Endothelial cell of umbilical vein (primary cell): ENCODE results near the gene ZNF827. TPM values are rescaled to one million over a fixed set of nuclear protein-coding genes. Genes with fewer than 3 reads are reported as not detected.

ENCODE experiments used
- BruUV-seq: library from RNA; stranded (reverse); fragments of 400-500 nt; replicated peaks from 2 replicates; lab custom pipeline; 2021; lab: Mats Ljungman, UMichigan
- CTCF ChIA-PET: fragments of 300-600, 350-600 bp; sonication (Branson Sonifier 250); formaldehyde crosslinking; loops from one replicate; lab custom pipeline; 2021; ENCODE audit warnings: antibody characterized with exemption, inconsistent platforms; lab: Charles Lee
- POLR2A ChIA-PET: fragments of 300-600, 350-600 bp; sonication (Branson Sonifier 250); formaldehyde crosslinking; loops from one replicate; lab custom pipeline; 2021; ENCODE audit warnings: antibody characterized with exemption, inconsistent platforms; lab: Charles Lee
- DNase-seq: peaks from one replicate; pipeline ENCODE4 v3.0.0-alpha.2; 2011; ENCODE audit warnings: low read depth, low spot score
- FAIRE-seq: peaks from 2 replicates; lab custom pipeline; 2011; peaks lifted over from hg19 to GRCh38; lab: Jason Lieb, UNC
- H2AFZ ChIP-seq: 2 replicates; pipeline ENCODE4 v1.6.0; 2012; ENCODE audit warnings: low read depth, low read length, control low read depth, inconsistent platforms
- H3K27ac ChIP-seq: 2 replicates; pipeline ENCODE4 v1.5.1; 2011; ENCODE audit warnings: low read depth, mild to moderate bottlenecking, control low read depth, low read length, moderate library complexity; ENCODE audit not compliant: insufficient read depth
- H3K27me3 ChIP-seq, 2 experiments: 2 replicates each; pipeline versions ENCODE4 v1.6.0 to v1.6.1; 2011; ENCODE audit warnings: low read length in 2 of 2, mixed read lengths in 1 of 2; ENCODE audit not compliant: control insufficient read depth in 2 of 2, insufficient read depth in 2 of 2
- H3K36me3 ChIP-seq, 2 experiments: 2 replicates in 1 of 2; 3 replicates in 1 of 2; pipeline ENCODE4 v1.5.1; 2011; ENCODE audit warnings: low read length in 2 of 2, mild to moderate bottlenecking in 1 of 2, moderate library complexity in 1 of 2; ENCODE audit not compliant: control insufficient read depth in 2 of 2, insufficient read depth in 2 of 2; ENCODE audit errors: extremely low read depth in 1 of 2
- H3K4me1 ChIP-seq: 3 replicates; pipeline ENCODE4 v1.5.1; 2011; ENCODE audit warnings: mild to moderate bottlenecking, low read length; ENCODE audit not compliant: control insufficient read depth, insufficient read depth; ENCODE audit errors: extremely low read depth
- H3K4me2 ChIP-seq: 2 replicates; pipeline ENCODE4 v1.6.1; 2011; ENCODE audit warnings: low read length, control low read depth, mixed read lengths; ENCODE audit not compliant: insufficient read depth
- H3K4me3 ChIP-seq, 3 experiments: fragments of 200-600 bp in 1 of 3; sonication (generic), shearing (Covaris generic) in 1 of 3; replicated peaks in 1 of 3; 2 replicates each; pipeline ENCODE4 v1.5.1; 2011 to 2016; ENCODE audit warnings: control low read depth in 3 of 3, low read length in 3 of 3, mild to moderate bottlenecking in 2 of 3, inconsistent platforms in 1 of 3, low read depth in 1 of 3, moderate library complexity in 1 of 3; ENCODE audit not compliant: insufficient read depth in 1 of 3
- H3K79me2 ChIP-seq: 2 replicates; pipeline ENCODE4 v1.6.0; 2012; ENCODE audit warnings: low read length, inconsistent platforms; ENCODE audit not compliant: control insufficient read depth, insufficient read depth
- H3K9ac ChIP-seq: replicated peaks from 2 replicates; pipeline ENCODE3; 2011; ENCODE audit warnings: low read length, control low read depth; ENCODE audit not compliant: insufficient read depth; ENCODE audit errors: extremely low read depth
- H3K9me1 ChIP-seq: replicated peaks from 3 replicates; pipeline ENCODE4 v1.6.0; 2011; ENCODE audit warnings: mild to moderate bottlenecking, low read length; ENCODE audit not compliant: control insufficient read depth, insufficient read depth; ENCODE audit errors: extremely low read depth
- H3K9me3 ChIP-seq: replicated peaks from 2 replicates; pipeline ENCODE4 v1.5.1; 2012; ENCODE audit warnings: low read length, inconsistent platforms; ENCODE audit not compliant: control insufficient read depth, insufficient read depth
- H4K20me1 ChIP-seq: replicated peaks from 2 replicates; pipeline ENCODE3; 2011; ENCODE audit warnings: mild to moderate bottlenecking, low read length; ENCODE audit not compliant: control insufficient read depth, insufficient read depth; ENCODE audit errors: extremely low read depth
- CTCF ChIP-seq, 2 donors: IDR thresholded peaks; 1 replicate in 1 of 2; 2 replicates in 1 of 2; pipeline ENCODE4 v1.5.1; 2011; ENCODE audit warnings: low read length in 2 of 2, mild to moderate bottlenecking in 2 of 2, moderate library complexity in 2 of 2, control low read depth in 1 of 2, inconsistent platforms in 1 of 2, low read depth in 1 of 2; ENCODE audit not compliant: insufficient read depth in 1 of 2; ENCODE audit errors: extremely low read depth in 1 of 2
- EZH2 ChIP-seq: IDR thresholded peaks from 2 replicates; pipeline ENCODE4 v1.6.1; 2012; ENCODE audit warnings: borderline replicate concordance, low read depth, mild to moderate bottlenecking, moderate library complexity, low read length, inconsistent platforms; ENCODE audit not compliant: severe bottlenecking
- FOS ChIP-seq: IDR thresholded peaks from 2 replicates; pipeline ENCODE4 v1.6.1; 2011; ENCODE audit warnings: mild to moderate bottlenecking, low read length, moderate library complexity, borderline replicate concordance; ENCODE audit not compliant: insufficient read depth
- GATA2 ChIP-seq: IDR thresholded peaks from 2 replicates; pipeline ENCODE4 v1.7.0; 2011; ENCODE audit warnings: low read depth, mild to moderate bottlenecking, moderate library complexity, mixed read lengths, low read length; ENCODE audit not compliant: insufficient read length, insufficient read depth
- JUN ChIP-seq: IDR thresholded peaks from 2 replicates; pipeline ENCODE4 v1.6.1; 2011; ENCODE audit warnings: borderline replicate concordance, low read depth; ENCODE audit not compliant: insufficient read length, insufficient read depth
- MAX ChIP-seq: IDR thresholded peaks from 2 replicates; pipeline ENCODE4 v1.6.1; 2011; ENCODE audit not compliant: insufficient read depth, insufficient read length
- MYC ChIP-seq: IDR thresholded peaks from one replicate; pipeline ENCODE4 v1.6.1; 2011; ENCODE audit warnings: mild to moderate bottlenecking, low read depth, low read length
- POLR2A ChIP-seq: IDR thresholded peaks from 2 replicates; pipeline ENCODE4 v1.6.1; 2012; ENCODE audit warnings: low read depth, mild to moderate bottlenecking, control low read depth, low read length
- POLR2AphosphoS5 ChIP-seq: IDR thresholded peaks from 2 replicates; pipeline ENCODE4 v1.6.1; 2012; ENCODE audit warnings: low read depth, mild to moderate bottlenecking, control low read depth, low read length, moderate library complexity; ENCODE audit not compliant: insufficient read depth
- dilution Hi-C: fragments of 300-500 bp; cut with MboI; formaldehyde crosslinking; loops from one replicate; pipeline ENCODE4 v1.15.0; 2019; ENCODE audit warnings: low sequenced_read_pairs; ENCODE audit not compliant: extremely low pct_ligation_motif_present
- intact Hi-C: fragments of 100-400 bp; cut with micrococcal nuclease; formaldehyde crosslinking; loops from one replicate; pipeline ENCODE4 v1.10.0; 2022
- polyA plus RNA-seq, 4 experiments: library from polyadenylated mRNA; depleted of rRNA in 3 of 4; stranded (reverse) in 3 of 4; unstranded in 1 of 4; fragments of >200 nt; gene quantifications; 2 replicates each; pipeline versions ENCODE4 v1.2.1 to v1.2.3, GENCODE V29; 2011 to 2012; ENCODE audit warnings: missing spikeins in 1 of 4
- total RNA-seq: library from RNA; stranded (reverse); gene quantifications from 2 replicates; pipeline ENCODE4 v1.2.3, GENCODE V29; 2021

ZNF827 gene
- total and polyA plus RNA-seq, 2 donors (not counting 3 experiments of a cell fraction or from before 2014, with no cell fraction given) = 16.9 to 23.7 TPM

- H3K9me3 ChIP-seq = no peaks in the 10 kb centered on the region
- no peaks in the 10 kb centered on the region for H3K27me3 ChIP-seq
- peaks cover 0 to 2% of the 10 kb centered on the region in 2 experiments for H3K36me3 ChIP-seq
- H3K4me1 ChIP-seq = peaks cover 6% of the 10 kb centered on the region
- no peak for FAIRE-seq
- no peak overlapping the region for H3K4me2 ChIP-seq
- no peak overlapping the region for H3K27ac ChIP-seq
- ChIA-PET CTCF (interaction anchor here (0.9 to 1.4 kb wide), 3 partner anchors 11 to 23 kb away, joined by 3 to 4 read pairs (median 4); no protein-coding TSS in a partner anchor), POLR2A (no interaction called here)
- H2AFZ ChIP-seq = no peak overlapping the region
- TF ChIP-seq MAX (no peak), CTCF (IDR thresholded peaks at IDR 0.05; ENCODE audit: extremely low read depth in 1 of 2, insufficient read depth in 1 of 2, low read depth in 1 of 2, low read length in 2 of 2) (no peak), POLR2A (no peak), JUN (no peak), POLR2AphosphoS5 (no peak), FOS (no peak), GATA2 (no peak), MYC (no peak), EZH2 (no peak)
- H3K9me1 ChIP-seq = no peaks in the 10 kb centered on the region
- dilution Hi-C loops (no loop called here), intact Hi-C loops (no loop called here)
- no peaks in the 10 kb centered on the region for H4K20me1 ChIP-seq
- no peaks in the 10 kb centered on the region for H3K79me2 ChIP-seq
- H3K4me3 ChIP-seq = no peak overlapping the region
- peak; percentile 41 for DNase-seq
- BruUV-seq = no TSS peak
- H3K9ac ChIP-seq = no peak overlapping the region
These were observed 71.2 kb downstream of the ZNF827 start for GRCh38 chr4:145867406-145867805.
